Hippocampal formation (tissue), 2 donors: ENCODE measurements around the gene TNS4.
A peak's percentile ranks its signal among the peaks of the same experiment; 100 is the strongest.
"Not testable (repeated sequence)": the region's sequence is repeated elsewhere in the genome, so short reads cannot be mapped to it uniquely, and the experiment has no call there.

Source experiments
- DNase-seq, 2 donors: peaks; one replicate each; lab custom pipeline; 2025; lab: John Stamatoyannopoulos, UW

The TNS4 gene, protein sequence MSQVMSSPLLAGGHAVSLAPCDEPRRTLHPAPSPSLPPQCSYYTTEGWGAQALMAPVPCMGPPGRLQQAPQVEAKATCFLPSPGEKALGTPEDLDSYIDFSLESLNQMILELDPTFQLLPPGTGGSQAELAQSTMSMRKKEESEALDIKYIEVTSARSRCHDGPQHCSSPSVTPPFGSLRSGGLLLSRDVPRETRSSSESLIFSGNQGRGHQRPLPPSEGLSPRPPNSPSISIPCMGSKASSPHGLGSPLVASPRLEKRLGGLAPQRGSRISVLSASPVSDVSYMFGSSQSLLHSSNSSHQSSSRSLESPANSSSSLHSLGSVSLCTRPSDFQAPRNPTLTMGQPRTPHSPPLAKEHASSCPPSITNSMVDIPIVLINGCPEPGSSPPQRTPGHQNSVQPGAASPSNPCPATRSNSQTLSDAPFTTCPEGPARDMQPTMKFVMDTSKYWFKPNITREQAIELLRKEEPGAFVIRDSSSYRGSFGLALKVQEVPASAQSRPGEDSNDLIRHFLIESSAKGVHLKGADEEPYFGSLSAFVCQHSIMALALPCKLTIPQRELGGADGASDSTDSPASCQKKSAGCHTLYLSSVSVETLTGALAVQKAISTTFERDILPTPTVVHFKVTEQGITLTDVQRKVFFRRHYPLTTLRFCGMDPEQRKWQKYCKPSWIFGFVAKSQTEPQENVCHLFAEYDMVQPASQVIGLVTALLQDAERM

DNA sequence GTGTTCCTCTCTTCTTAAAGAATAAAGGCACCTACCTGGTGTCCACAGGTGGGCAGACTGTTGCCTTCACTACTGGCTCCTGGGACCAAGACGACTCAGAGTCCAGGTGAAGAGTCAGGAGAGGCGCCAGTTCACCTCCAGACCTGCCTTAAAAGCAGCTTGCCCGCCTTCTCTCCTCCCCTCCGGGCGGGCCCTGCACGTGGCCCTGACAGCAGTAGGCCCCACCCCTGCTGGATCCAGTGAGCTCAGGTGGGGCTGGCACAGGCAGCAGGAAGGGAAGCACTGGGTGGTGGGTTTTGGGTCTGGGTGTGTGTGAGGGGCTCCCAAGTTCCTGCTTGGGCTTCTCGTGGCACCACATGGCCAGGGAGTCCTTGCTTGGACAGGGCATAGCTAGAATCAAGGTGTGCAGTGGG lies at the start of gene TNS4:
Gene TNS4, minus strand, starts transcription at position 125 of the 413 bp plus-strand sequence. CDS start 5,198 bp downstream, outside the sequence.
- no peak for DNase-seq

DNA sequence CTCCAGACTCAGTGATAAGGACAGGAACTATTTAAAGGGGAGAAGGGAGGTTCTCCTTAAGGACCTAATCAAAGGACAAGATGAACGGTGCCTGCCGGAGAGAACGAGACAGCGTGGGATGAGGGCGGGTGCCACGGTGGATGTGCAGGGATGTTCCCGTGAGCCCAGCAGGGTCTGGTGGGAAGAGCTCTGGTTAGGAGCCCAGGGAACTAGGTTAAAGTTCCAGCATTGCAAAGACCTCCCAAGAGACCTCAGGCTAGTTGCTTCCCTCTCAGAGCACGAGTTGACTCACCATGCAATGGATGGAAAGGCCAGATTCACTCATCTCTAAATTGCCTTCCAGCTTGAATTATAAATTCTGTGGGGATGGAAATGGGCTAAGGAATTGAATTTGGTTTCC lies 49.2 kb upstream of the TNS4 start:
- DNase-seq = no peak

DNA sequence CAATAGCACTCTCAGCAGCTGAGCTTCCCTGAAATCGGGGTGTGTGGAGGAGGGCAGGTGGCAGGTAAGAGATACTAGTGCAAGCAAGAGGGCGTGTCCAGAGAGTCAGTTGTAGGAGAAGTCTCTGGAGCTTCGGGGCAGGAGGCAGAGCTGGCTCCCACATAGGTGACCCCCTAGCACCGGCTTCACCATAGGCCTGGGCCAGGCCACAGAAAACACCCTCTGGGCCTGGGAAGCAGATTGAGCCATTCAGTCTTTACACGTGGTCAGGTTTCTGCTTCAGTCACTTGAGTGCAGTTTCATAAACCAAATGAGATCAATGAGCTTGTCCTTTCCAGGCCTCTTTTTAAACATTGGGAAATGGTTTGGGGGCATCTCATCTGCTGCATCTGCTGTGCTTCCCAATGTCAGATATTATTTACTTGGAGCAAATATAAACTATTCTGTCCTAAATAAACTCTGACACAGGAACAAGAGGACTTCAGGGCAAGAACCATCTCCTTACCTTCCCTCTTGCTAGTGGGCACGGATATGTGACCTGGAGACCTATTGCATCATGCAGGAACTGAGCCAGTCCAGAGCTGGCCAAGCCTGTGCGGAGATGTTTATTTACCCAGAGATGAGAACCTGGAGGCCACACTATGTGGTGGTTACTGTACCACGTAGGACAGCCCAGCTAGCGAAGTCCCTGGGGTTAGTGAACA lies 47.7 kb upstream of the TNS4 start:
- no peak for DNase-seq

- no peak for DNase-seq
Observed at GRCh38 chr17:40548491-40548981, 47.1 kb upstream of the TNS4 start.

DNA sequence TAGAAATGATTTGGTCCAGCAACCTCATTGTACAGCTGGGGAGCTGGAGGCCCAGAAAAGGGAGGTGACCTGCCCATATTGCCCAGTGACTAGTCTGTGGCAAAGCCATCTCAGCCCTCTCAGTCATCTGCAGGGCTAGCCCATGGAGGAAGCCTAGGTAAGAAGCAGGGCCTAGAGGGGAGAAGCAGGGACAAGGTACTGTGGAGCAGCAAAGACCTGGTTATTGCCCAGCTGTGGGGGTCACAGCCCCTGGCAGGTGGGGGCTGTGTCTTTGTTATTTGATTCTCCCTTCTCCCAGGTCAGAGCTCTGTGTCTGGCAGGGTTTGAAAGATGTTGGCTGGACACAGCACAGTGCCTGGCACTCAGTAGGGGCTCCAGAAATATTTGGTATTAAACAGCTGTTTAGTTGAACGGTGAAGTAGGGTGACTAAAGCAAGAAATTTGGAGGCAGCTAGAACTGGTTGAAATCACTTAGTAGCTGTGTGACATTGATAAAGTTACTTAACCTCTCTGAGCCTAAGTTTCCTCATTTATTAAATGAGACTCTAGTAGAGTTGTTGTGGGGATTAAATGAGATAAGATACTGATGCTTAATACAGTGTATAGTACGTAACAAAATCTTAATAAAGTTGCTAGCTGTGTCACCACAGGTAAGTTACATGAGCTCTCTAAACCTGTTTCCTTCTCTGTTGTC lies 46.5 kb upstream of the TNS4 start:
- DNase-seq = no peak

GRCh38 chr17:40547079-40547784 lies 45.8 kb upstream of the TNS4 start:
- no peak for DNase-seq

DNA sequence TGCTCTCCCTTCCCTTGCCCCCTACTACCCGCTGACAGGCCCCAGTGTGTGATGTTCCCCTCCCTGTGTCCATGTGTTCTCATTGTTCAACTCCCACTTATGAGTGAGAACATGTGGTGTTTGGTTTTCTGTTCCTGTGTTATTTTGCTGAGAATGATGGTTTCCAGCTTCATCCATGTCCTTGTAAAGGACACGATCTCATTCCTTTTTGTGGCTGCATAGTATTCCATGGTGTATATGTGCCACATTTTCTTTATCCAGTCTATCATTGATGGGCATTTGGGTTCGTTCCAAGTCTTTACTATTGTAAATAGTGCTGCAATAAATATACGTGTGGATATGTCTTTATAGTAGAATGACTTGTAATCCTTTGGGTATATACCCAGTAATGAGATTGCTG lies 45.1 kb upstream of the TNS4 start:
- DNase-seq = not testable (repeated sequence)

DNA sequence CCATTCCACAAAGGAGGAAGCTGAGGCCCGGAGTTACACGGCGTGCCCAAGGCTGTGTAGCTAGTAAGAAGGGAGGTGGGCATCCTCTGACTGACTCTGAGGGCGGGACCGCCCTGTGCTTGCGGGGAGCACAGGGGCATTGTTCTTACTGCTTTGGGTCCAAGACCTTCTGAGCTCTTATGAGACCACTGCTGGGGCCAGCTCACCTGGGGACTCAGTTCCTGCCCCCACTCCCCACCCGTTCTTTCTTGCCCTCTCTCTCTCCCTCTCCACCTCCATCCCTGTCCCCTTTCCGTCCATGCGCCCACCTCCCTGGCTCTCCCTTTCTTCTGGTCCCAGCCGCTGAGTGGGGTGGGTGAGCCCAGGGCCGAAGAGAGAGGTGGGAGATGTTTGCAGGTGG lies 44.2 kb upstream of the TNS4 start:
- DNase-seq = no peak

GRCh38 chr17:40542558-40543411 lies 41.4 kb upstream of the TNS4 start:
- peak in 1 of 2 donors; percentile 10 for DNase-seq

DNA sequence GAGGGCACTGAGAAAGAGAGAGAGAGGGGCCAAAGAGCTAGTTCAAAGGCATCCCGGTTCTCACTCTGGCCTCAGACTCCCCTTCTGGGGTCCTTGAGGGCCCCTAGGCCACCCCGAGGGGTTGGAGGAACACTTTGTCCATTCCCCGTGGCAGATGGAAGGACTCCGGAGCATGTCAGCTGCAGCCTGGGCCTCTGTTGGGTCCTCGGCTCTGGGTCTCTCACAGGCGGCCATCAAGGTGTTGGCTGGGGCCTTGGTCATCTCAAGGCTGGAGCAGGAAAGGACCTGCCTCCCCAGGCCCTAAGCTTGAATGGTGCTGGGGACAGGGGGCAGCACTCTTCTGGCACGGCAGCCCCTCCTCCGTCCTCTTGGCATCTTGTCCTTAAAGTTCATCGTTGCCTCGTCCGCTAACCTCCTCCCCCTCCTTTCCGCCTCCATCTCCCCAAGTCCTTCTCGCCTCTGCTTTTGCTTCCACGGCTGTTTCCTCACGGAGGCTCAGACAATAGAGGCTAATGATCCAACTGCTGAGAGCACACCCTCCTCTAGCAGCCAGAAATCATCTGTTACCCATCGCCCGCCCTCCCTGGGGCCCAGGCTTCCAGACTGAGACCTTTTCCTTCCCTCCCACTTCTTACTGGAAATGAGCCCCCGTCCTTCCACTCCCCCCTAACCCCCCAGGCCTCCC lies 40.6 kb upstream of the TNS4 start:
- DNase-seq = no peak

GRCh38 chr17:40541060-40541872 lies 39.8 kb upstream of the TNS4 start:
- no peak for DNase-seq

- DNase-seq = no peak
Observed at GRCh38 chr17:40540448-40540847, 39.0 kb upstream of the TNS4 start.

DNA sequence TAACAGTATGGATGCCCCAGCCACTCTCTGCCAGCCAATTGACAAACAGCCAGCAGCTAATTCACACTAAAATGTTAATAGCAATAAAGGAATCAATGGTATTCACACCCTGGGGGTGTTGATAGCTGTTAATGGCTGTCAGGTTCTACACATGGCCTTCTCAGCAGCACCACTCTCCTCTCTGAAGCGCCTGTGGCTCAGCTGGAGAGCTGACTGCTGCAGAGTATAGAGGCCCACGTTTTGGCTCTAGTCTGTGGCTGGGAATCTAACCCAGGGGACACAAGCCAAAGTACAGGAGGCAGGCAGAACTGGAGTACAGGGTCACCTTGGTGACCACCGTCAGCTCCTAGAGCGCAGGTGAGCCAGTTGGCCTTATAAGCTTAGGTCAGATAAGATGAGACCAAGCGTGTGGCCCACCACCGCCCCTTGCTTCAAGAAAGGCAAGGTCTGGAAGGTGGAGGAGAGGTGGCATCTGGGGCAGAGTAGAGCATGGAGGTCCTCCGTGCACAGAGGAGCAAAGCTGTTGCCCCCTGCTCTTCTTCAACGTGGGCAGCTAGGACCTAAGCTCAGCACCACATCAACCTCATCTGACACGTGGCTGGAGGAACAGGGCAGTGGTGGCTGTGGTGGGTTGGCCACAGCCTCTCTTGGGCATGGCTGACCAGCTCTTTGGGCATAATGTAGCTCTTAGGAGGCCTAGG lies 38.4 kb upstream of the TNS4 start:
- DNase-seq = no peak

- DNase-seq = no peak
Observed at GRCh38 chr17:40538936-40539705, 37.7 kb upstream of the TNS4 start.

DNA sequence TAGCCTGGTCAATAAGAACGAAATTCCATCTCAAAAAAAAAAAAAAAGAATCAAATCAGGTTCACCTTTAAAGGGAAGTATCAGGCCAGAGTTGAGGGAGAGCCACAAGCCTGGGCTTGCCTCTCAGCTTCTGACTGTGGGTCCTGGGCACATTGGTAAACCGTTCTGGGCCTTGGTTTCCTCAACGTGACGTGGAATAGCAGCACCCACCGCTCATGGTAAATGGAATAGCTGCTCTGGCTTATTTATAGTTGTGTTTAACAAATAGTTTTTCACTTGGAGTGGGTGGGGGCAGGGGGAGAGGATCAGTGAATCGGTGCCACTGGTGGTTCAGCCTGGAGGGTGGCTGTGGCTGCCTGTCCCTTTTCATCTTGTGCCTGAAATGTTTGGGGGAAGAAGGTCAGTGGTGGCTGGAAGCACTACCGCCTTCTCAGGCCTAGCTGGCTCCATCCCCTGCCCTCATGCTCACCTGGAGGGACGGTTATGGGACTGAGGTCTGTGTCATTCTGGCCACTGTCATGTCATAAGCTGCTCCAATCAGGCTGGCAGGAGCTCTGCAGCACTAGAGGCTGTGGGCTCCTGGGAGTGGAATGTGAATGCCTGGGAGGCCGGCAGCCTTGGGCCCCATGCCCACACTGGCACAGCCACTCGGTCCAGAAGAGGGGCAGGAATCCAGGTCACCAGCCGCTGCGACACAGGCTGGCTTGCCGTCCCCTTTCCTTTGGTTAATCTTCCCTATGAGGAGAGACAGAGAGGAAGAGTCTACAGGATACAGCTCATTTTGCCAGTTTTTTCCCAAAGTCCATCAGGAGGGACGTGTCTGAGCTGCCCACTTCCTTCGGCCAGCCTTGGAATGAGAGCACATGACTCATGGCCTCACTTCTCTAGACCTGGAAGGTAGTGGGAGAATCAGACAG lies 36.9 kb upstream of the TNS4 start:
- DNase-seq = peak in 1 of 2 donors; percentile 32
